Glutamatergic neuron (in vitro differentiated cells): ENCODE data around the gene MLLT1. TPM values are rescaled to one million over a fixed set of nuclear protein-coding genes. Genes with fewer than 3 reads are reported as not detected.

Experiments
- total RNA-seq: library from RNA; stranded (reverse); fragmentation: NEBNext Ultra II Directional; extraction: Animal tissue kit (Norgen Biotek cat#: 25700); gene quantifications from one replicate; pipeline ENCODE4 v1.2.1, GENCODE V29; 2021; ENCODE audit not compliant: unreplicated experiment

The MLLT1 gene
- total RNA-seq, 1 donor from 2014 or later = 52.9 TPM

Other genes with a start within 250 kb of the MLLT1 start
- gene RFX2, start 169.5 kb downstream of the MLLT1 start, total RNA-seq = 4.3 TPM
- not detected for gene ACSBG2, start 144.3 kb downstream of the MLLT1 start, total RNA-seq
- not detected for gene ACER1, start 53.6 kb upstream of the MLLT1 start, total RNA-seq
- gene CLPP, start 81.6 kb upstream of the MLLT1 start, total RNA-seq = 97.3 TPM
- 66.8 TPM for gene ALKBH7, start 92.8 kb upstream of the MLLT1 start, total RNA-seq
- gene PSPN, start 96.0 kb upstream of the MLLT1 start, total RNA-seq = 2.3 TPM
- gene GTF2F1, start 113.2 kb upstream of the MLLT1 start, total RNA-seq = 56.0 TPM
- 318 TPM for gene KHSRP, start 144.8 kb upstream of the MLLT1 start, total RNA-seq
- gene SLC25A41, start 153.8 kb upstream of the MLLT1 start, total RNA-seq = 0.29 TPM
- 30.2 TPM for gene SLC25A23, start 179.8 kb upstream of the MLLT1 start, total RNA-seq
- not detected for gene CRB3, start 184.3 kb upstream of the MLLT1 start, total RNA-seq
- not detected for gene DENND1C, start 201.8 kb upstream of the MLLT1 start, total RNA-seq
- 225 TPM for gene TUBB4A, start 222.3 kb upstream of the MLLT1 start, total RNA-seq